DMS 273 (cell line): ENCODE results near the gene MCRS1.
A peak's percentile ranks its signal among the peaks of the same experiment; 100 is the strongest.
"Not testable (repeated sequence)": the region's sequence is repeated elsewhere in the genome, so short reads cannot be mapped to it uniquely, and the experiment has no call there.

Experiments
- DNase-seq: peaks from one replicate; lab custom pipeline; 2025; ENCODE audit not compliant: unreplicated experiment; lab: John Stamatoyannopoulos, UW

Gene MCRS1

DNA sequence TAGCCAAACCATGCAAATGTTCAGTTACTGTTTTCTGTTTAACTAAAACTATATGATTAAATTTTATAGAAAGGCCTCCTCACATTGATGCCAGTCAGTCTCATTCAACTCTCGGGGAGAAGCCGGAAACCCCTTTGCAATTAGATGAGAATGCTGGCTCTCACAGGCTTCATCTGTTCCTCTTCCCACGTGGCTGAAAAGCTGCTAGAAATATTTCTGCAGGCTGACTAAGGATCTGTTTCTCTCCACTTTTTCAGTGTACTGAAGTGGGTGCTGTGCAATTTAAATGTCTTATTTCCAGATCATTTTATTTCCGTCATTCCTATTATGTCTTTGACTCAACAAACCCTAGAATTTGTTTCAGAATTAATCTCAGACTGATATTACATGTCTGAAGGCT is 46.6 kb downstream of the MCRS1 start:
- DNase-seq = no peak

DNA sequence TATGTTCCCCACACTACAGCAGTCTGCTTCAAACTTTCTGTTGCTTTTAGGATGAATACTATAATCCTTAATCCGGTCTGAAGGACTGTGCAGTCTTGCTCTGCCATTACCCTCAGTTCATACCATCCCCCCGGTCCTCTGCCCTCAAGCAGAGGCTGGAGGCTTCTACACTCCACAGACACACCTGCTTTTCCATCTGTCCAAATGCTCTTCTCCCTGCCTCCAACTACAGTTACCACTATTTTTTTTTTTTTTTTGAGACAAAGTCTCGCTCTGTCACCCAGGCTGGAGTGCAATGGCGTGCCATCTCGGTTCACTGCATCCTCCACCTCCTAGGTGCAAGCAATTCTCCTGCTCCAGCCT is 48.4 kb downstream of the MCRS1 start:
- no peak for DNase-seq

DNA sequence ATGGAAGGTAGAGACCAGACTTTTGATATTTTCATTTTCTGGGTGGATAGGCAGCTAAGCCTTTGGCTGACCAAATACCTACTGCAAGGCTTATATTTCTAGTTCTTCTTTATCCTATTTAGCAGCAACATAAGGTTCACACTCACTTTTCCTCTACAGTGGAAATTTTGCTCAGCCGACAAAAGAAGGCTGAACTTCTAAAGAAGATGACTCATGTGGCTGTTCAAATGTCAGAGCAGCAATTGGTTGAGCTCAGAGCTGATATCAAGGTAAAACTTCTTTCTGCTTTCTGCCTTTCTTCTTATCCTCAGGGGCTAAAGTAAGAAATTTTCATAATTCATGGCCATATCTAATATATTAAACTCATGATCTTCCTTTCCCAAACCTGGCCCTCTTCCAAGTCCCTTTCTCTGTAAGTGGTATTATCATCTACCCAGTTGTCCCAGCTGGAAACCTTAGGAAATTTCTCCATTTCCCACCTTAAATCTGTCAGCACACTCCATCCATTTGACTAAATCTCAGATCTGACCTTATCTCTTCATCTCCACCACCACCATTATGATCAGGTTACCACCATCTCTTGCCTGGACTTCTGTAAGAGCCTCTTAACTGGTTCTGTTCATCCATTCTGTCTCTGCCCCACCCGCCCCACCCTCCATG is 48.9 kb downstream of the MCRS1 start:
- DNase-seq = no peak

DNA sequence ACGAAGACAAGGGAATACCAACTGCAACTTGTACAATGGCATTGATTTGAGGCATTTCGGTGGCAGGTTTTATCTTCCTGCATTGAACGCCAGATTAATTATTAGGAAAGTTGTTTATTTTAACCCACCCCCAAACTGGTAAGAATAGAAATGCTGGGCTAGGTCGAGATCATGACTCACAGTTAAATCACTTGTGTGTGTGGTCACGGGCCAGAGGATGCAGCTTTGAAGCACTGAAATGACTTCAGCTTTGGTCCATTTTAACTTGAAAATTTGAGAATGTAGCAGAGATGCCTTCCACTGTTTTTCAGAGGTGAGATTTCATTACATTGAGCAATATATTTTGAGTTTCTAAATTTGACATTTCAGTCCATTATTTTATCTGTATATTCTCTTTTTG is 52.7 kb downstream of the MCRS1 start:
- DNase-seq = no peak

DNA sequence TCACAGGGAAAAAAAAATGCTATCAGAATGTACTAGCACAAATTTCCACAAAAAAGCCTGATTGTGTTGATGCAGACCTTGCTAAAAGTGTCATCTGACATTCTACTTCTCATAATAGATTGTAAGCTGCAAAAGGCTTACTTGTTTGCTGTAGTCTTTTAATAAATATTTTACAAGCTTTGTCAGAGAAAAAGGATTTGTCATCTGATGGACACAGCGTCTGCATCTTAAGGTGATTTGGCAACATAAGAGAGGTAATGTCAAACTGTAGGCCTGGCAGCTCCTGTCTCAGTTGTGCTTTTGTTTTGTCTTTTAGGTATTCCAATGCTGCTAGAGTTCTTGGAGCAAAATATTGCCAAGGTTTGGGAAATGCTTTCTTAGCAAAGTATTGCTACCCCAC is 55.4 kb downstream of the MCRS1 start:
- no peak for DNase-seq

DNA sequence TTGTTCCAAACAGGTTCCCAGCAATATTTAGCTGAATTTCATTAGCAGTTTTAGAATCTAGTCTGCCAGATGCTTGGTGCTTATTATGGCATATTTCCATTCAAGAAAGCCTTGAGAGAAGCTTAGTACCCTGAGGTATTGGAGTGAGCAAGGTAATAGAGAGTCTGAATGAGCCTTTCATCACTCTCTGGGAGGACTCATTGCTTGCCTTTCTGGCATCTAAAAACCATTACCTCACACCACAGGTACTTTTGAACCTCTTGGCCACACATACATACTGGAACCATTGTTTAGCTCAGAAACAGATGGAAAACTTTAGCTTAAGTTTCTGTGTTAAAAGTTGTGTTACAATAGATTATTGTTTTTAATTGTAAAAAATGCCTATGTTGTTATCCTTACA is 56.5 kb downstream of the MCRS1 start:
- DNase-seq = peak; percentile 47

DNA sequence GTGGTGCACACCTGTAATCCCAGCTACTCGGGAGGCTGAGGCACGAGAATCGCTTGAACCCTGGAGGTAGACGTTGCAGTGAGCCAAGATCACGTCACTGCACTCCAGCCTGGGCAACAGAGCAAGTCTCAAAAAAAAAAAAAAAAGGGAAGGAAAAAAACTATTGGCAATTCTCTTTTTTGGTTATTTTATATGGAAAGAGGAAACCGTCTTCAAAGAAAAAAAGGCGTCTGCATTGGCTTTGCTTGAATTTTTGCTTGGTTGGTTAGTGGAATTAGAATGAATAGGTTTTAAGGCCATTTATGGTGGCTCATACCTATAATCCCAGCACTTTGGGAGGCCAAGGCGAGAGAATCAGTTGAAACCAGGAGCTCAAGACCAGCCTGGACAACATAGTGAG is 58.3 kb downstream of the MCRS1 start:
- DNase-seq = not testable (repeated sequence)
